Epidermal melanocyte (primary cell): Measurements from ENCODE around the gene VSX1.

ENCODE experiments used
- DNase-seq: peaks from one replicate; pipeline ENCODE4 v3.0.0; 2011; ENCODE audit warnings: low spot score; ENCODE audit not compliant: insufficient read length

The VSX1 gene

DNA sequence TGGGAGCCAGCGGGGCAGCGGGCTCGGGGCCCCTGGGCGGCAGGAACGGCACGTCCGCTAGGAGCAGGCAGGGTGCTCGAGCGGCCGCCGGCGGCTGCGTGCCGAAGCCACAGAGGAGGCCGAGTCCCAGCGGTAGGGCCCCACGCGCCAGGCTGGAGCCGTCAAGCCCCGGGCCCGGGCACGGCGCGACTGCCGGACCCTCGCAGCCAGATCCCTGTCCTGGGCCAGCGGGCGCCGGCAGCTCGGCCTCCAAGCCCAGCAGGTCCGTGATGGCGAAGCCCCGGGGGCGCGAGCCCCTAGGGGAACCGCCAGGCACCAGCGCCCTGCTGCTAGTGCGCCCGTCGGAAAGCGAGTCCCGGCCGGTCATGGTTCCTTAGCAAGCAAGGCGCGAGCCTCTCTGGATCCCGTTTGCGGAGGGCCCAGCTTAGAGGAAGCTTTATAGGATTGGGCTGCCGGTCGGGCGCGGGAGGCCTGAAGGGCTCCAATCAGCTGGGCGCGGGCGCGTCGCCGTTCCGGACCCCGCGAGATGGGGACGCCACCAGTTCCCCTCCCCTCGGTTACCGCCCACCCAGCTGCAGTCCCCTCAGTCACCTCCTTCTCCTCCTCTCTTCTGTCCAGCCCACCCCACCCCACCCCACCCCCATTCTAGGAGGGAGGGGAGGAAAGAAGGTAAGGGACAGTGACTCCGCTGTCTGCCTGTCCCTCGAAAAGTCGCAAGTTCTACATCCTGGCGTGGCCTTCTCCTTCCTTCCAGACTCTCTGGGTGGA is at the start of gene VSX1:
Gene VSX1 (minus strand): TSS at position 412 of the 768 bp plus-strand sequence. CDS start 45 bp downstream, at position 367.
- DNase-seq: no peak

DNA sequence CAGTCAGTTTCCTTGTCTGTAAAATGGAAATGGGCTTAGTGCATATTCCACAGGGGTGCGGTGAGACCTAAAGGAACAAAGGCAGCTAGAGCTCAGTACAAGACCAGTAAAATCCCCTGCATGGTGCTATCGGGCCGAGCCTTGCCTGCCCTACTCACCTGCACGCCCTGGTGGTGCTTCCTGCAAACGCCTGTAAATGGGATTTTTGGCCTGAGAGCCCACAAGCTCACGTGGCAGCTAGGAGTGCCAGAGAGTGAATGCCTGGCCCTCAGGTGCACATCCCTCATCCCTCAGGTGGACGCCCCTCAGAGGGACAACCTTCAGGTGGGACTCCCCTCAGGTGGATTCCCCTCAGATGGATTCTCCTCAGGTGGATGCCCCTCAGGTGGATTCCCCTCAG is 48.0 kb upstream of the VSX1 start:
- no peak for DNase-seq

DNA sequence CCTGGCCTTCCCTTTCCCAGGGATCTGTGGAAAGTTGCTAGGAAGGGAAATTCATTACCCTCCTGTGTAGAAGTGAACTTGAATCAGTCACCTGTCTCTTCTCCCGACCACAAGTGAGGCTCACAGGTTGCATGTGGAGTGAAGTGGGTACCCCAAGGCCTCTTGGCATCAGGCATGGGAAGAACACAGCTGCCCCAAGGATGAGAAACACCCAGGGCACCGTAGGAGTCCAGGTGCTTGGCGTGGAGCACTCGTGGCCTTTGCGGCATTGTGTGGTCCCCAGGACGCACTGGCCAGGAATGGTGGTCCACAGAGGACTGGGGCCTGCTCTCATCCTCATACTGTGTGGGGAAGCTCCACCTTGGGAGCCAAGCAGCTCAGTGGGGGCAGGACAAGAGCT is 47.5 kb upstream of the VSX1 start:
- no peak for DNase-seq

DNA sequence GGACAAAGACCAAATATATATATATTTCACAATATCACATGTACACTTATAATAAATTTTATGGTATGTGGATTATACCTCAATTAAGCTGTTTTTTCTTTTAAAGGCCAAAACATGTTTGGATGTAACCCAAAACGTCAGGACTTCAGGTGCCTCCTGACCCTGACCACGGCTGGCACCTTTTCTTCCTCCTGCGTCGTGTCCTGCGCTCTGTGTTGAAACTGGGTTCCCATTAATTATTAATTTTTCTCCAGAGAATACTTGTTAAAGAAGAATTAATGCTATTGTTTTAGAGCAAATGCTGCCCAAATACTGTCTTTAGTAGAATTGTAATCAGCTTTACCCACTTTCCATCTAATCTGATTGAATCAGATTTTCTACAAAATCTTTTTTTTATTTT is 46.7 kb upstream of the VSX1 start:
- DNase-seq: no peak

DNA sequence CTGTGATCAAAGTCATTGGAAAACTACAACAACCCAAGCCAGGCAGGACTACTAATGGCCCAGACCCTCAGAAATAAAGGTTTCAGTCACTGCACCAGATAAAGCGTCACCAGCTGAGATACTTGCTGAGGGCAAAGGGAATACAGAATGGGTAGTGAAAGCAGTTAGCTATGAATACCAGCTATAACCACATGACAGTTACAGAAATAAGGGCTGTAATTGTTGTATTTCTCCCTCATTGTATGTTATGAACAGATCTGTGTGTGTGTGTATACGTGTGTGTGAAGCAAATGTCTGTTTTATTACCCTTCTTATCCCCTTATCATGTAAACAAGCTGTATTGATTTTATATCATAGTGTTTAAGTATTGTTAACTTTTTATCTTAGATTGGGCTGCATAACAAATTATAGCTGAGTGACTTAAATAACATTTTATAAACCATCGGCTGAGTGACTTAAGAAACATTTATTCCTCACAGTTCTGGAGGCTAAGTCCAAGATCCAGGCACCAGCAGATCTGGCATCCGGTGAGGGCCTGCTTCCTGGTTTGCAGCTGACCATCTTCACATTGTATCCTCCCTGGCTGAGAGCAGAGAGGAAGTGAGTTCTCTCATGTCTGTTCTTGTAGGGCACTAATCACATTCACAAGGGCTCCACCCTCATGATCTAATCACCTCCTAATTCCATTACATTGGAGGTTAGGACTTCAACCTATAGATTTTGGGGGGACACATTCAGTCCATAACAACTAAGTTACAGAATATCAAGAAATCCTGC is 46.0 kb upstream of the VSX1 start:
- no peak for DNase-seq

DNA sequence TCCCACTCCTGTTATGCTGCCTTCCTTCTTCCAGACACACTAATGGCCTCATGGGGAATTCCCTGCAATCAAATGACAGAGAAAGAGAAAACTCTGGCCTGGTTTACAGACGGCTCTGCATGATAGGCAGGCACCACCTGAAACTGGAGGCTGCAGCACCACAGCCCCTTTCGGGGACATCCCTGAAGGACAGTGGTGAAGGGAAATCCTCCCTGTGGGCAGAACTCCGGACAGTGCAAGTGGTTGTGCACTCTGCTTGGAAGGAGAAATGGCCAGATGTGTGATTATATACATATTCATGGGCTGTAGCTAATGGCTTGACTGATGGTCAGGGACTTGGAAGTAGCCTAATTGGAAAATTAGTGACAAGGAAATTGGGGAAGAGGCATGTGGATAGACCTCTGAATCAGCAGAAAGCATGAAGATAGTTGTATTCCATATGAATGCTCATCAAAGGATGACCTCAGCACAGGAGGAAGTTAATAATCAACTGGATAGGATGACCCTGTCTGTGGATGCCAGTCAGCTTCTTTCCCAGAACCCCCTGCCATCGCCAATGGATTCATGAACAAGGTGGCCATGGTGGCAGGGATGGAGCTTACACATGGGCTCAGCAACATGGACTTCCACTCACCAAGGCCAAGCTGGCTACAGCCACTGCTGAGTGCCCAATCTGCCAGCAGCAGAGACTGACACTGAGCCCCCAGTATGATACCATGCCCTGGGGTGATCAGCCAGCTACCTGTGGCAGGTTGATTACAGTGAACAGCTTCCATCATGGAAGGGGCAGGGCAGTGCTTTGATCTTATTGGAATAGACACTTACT is 44.5 kb upstream of the VSX1 start:
- DNase-seq: no peak

DNA sequence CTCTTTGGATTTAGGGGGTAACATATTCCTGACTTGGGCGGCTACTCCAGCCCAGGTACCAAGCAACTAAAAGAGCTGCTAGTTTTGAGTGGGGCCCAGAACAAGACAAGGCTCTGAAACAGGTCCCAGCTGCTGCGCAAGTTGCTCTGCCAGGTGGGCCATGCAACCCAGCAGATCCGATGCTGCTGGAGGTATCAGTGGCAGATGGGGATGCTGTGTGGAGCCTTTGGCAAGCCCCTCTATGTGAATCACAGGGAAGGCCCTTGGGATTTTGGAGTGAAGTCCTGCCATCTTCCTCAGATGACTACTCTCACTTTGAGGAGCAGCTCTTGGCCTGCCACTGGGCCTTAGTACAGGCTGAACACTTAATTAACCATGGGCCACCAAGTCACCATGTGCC is 43.7 kb upstream of the VSX1 start:
- no peak for DNase-seq

DNA sequence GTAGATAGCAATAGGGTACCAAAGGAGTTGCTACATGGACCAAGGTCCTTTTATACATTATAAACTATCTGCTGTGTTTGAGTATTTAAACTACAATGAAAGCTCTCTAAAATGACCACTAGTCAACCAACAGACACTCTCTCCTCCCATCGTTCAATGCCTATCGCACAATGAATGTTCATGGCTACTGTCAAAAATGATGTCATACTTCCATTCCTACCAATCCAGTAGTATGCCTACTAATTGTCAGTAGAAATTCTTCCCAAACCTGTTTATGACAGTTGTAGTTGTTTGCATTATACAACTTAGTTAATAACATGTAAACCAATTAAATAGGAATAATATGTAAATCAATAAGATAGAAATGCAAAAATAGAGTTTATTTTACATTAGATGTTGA is 39.0 kb upstream of the VSX1 start:
- no peak for DNase-seq

DNA sequence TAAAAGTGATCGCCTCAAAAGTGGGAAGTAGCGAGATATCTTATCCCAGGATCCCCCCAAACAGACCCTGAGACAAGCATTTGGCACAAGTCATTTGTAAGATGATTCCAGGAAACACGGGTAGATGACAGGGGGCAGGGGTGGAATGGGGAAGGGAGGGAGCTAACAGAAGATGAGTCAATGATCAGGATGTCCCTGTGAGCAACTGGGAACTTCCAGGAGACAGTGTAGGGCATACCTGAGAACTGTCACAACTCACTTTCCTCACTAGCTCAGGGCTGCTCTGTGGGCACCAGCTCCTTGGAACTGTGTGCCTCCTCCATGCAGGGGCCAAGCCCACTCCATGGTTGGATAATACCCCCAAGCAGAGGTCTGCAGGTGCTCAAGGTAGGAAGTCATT is 38.5 kb upstream of the VSX1 start:
- DNase-seq: no peak

DNA sequence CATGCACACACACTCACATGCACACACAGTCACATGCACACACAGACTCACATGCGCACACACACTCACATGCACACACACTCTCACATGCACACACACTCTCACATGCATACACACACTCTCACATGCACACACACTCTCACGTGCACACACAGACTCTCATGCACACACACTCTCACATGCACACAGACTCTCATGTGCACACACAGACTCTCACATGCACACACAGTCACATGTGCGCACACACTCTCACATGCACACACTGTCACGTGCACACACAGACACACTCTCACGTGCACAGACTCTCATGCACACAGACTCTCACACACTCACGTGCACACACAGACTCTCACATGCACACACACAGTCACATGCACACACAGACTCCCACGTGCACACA is 36.6 kb upstream of the VSX1 start:
- DNase-seq: no peak

DNA sequence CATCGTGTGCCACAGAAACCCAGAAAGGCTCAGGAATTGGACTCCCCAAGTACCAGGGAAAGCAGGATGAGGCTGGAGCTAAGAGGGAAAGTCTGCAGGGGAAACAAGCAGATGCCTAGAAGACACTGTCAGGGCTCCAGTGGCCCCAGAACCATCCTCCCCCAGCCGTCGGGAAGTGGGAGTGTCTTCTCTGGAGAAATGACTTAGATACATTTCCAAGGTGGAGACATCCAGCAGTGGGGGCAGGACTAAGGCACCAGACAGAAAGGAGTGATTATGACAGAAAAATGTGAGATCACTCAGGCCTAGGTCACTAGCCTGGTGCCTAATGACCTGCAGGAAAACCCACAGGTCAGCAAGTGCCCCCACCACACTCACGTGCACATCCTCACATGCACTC is 36.0 kb upstream of the VSX1 start:
- no peak for DNase-seq

DNA sequence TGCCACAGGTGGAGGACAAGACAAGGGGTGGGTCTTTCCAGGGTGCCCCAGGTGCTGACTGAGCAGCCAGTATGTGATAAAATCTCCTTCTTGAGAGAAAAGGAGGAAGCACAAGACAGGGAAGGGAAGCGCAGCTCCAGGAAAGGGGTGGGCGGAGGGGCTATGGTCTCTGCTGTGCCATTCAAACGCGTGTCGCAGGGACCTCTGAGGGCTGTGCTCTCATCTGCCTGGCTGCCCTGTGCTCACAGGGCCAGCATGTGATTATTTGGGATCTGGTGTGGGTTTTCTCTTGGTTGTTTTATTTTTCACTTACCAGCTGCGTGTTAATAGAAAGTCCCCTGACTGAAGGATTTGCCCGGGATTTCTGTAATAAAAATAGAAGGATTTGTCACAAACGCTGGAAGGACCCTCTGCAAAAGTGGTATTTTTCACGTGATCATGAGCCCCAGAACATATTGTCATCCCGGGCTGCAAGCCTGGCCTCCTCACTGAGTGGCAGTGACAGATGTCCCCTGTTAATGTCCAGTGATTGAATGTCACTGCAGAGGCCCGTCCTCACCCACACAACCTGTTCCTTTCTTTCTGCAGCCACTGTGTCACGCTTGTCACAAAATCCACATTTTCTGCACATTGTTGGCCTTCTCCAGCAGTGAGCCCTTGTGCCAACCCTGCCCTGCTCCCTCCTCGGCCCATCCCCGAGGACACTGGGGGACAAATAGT is 35.0 kb upstream of the VSX1 start:
- DNase-seq: no peak

DNA sequence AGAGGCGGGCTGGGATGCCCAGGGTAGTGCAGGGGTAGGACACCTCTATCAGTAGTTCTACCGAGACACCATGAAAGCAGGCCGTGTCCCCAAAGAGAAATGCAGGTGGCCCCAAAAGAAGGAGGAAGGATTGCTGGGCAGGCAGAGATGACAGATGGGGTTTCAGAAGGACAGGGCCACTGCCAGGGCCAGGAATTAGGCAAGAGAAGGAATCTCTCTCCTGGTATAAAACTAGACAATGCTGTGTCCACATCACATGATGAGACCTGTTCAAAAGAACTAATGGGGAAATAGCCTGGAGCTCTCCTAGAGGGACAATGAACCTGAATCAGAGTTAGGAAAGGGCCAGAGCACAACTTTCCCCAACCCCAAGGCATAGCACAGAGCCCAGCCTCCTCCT is 21.6 kb upstream of the VSX1 start:
- no peak for DNase-seq

DNA sequence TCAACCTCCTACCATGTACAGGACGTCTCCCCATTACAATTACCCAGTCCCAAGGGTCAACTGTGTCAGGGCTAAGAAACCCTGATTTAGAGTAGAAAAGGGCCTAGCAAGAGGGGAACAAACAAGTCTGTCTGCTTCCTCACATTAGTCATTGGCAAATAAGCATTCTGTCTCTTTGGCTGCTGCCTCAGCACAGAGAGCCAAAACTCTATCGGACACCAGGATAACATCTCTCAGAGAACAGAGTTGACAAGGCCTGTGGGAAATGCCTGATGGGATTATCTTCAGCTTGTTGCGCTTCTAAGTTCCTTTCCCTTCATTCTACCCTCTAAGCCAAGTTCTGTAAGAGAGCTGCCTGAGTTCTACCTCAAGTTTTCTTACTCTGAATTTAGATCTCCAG is 19.0 kb upstream of the VSX1 start:
- no peak for DNase-seq

DNA sequence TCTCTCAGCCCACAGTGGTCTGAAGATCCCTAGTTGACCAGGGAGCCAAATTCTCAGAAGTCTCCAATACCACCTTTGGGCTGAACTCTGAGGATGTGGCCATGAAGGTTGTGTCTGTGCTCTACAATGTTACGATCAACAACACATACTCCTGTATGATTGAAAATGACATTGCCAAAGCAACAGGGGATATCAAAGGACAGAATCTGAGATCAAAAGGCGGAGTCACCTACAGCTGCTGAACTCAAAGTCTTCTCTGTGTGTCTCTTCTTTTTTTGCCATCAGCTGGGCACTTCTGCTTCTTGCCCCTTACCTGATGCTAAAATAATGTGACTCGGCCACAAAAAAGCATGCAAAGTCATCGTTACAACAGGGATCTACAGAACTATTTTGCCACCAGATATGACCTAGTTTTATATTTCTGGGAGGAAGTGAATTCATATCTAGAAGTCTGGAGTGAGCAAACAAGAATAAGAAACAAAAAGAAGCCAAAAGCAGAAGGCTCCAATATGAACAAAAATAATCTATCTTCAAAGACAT is 17.7 kb upstream of the VSX1 start:
- no peak for DNase-seq

DNA sequence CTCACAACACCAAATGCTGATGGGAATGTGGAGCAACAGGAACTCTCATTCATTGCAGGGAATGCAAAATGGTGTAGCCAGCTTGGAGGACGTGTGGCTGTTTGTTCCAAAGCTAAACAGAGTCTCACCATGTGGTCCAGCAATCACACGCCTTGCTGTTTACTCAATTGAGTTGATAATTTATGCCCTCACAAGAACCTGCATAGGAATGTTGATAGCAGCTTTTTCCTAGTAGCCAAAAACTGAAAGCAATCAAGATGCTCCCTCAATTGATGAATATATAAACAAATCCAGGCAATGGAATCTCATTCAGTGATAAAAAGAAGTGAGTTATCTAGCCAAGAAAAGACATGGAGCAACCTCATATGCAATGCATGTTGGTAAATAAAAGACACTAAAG is 15.6 kb upstream of the VSX1 start:
- no peak for DNase-seq

DNA sequence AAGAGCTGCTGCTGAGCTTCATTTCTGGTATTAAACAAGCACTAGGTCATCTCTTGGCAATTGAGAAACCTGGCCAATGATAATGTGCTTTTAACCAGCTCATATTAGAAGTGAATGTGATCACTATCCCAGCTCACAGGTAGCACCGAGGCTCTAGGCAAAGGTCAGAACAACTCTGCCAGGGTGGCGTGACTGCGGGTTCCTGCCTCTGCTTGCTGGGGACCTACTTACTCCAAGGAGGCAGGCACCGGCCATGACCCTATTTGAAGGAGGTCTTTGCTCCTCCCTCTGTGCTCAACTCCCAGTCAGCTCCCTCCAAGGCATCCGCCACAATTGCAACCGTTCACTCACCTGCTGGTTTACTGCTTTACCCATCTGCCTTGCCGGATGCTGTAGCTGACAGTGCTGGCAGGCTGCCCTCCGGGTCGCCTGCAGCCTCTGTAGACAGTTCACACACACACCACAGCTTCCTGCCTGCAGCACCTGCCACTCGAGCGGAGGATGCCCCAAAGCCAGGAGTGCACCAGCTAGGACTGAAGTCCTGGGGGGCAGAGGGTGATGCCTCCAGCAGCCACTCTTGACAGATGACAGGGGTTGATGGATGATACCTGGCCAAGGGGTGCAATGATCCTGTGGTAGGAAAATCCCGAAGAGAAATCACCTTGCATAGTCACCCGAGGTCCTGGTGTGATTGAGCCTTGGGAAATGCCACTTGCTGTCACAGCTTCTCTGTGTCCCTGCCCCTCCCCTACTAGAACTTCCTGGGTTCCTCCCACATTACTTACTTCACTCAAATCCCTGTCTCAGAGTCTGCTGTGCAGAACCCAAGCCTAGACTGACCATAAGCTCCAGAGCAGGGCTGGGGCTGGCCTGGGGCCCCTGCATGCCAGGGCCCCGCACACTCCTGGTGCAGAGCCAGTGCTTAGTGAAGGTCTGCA is 8.8 kb upstream of the VSX1 start:
- DNase-seq: no peak

DNA sequence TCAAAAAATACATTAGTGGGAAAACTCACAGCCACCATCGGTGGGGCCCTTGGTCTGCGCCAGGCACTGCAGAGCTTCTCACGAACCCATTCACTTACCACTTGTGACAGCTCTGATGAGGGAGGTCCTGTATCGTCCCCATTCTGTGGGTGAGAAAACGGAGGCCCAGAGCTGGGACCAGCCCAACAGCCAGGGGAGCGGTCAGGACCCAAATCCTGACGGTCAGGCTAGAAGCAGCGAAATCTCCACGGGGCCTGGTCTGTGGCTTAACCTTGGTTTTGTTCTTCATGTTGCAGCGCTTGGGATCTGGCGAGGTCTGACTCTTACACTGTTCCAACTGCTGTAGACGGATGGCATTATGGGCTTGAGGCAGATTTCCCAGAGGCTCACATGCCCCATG is 7.7 kb upstream of the VSX1 start:
- no peak for DNase-seq

DNA sequence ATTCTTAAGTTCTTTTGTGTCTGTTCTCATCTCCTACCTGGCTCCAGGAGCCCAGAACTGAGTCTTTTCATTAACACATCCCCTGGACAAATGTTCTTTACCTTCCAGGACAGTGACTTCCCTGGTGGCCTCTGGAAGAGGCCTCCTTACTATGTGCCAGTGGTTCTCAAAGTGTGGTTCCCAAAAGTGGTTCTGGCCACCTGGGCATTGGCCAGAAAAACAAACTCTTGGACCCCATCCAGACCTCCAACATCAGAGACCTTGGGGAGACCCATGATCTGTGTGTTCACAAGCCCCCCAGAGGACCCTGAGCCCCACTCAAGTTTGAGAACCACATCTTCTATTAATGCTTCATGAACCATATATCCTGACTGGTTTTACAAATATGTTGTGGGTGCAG is 7.2 kb upstream of the VSX1 start:
- DNase-seq: no peak

DNA sequence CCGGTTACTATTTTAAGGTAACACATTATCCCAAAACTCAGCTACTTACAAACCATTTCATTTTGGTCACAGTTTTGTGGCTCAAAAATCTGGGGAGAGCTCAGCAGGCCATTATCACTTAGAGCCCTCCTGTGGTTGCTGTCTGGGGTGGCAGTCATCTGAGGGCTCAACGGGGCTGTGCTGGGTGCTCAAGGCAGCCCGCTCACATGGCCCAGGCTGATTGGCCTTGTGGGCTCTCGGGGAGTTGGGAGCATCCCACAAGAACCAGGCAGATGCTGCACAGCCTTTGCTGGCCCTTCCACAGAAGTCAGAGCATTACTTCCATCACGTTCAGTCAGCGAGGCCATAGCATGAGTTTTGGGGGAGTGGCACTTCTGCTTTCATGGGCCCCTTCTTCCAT is 6.3 kb upstream of the VSX1 start:
- DNase-seq: no peak
